Activated B cell treated with CpG ODN at 0.5 μM for 24 hours (primary cell): ENCODE data around the gene CHD5. TPM values are rescaled to one million over a fixed set of nuclear protein-coding genes. Genes with fewer than 3 reads are reported as not detected.

Experiments
- ATAC-seq: fragments of 200-7000 bp; cut with Tn5 transposase; one replicate; pipeline ENCODE4 v1.10.0; 2021; ENCODE audit warnings: low read depth, mild to moderate bottlenecking, moderate library complexity
- CTCF ChIA-PET: fragments of 350-600 bp; sonication (Branson Sonifier 250); formaldehyde crosslinking; loops from one replicate; lab custom pipeline; 2021; ENCODE audit warnings: antibody characterized with exemption; lab: Charles Lee
- POLR2A ChIA-PET: fragments of 350-600 bp; sonication (Branson Sonifier 250); formaldehyde crosslinking; loops from one replicate; lab custom pipeline; 2021; ENCODE audit warnings: antibody characterized with exemption; lab: Charles Lee
- DNase-seq: peaks from one replicate; pipeline ENCODE4 v3.0.0; 2022
- H3K27ac Mint-ChIP-seq: one replicate; pipeline ENCODE4 v1.8.0; 2020; ENCODE audit warnings: mixed read lengths
- H3K27me3 Mint-ChIP-seq: one replicate; pipeline ENCODE4 v1.8.0; 2021; ENCODE audit warnings: mixed read lengths
- H3K36me3 Mint-ChIP-seq: one replicate; pipeline ENCODE4 v1.8.0; 2021; ENCODE audit warnings: low read depth, mixed read lengths
- H3K4me1 Mint-ChIP-seq: one replicate; pipeline ENCODE4 v1.8.0; 2021; ENCODE audit warnings: mixed read lengths
- H3K4me3 Mint-ChIP-seq: one replicate; pipeline ENCODE4 v1.8.0; 2020; ENCODE audit warnings: mild to moderate bottlenecking, mixed read lengths
- H3K9me3 Mint-ChIP-seq: one replicate; pipeline ENCODE4 v1.8.0; 2020; ENCODE audit warnings: mixed read lengths
- CTCF ChIP-seq: fragments of 200-600 bp; IDR thresholded peaks from one replicate; pipeline ENCODE4 v1.8.0; 2022; ENCODE audit warnings: antibody characterized with exemption, mild to moderate bottlenecking
- intact Hi-C: fragments of 100-400 bp; cut with micrococcal nuclease; formaldehyde crosslinking; loops from one replicate; pipeline ENCODE4 v1.15.1; 2024
- total RNA-seq: library from RNA; stranded (reverse); gene quantifications from 2 replicates; pipeline ENCODE4 v1.2.3, GENCODE V29; 2022

The CHD5 gene
- total RNA-seq, 1 donor from 2014 or later = 0.31 TPM

- peaks cover 8% of the 10 kb centered on the region for H3K9me3 Mint-ChIP-seq
- H3K4me3 Mint-ChIP-seq = no peak overlapping the region
- CTCF ChIA-PET = no interaction called here
- H3K27ac Mint-ChIP-seq = no peak overlapping the region
- TF ChIP-seq CTCF = no peak
- ATAC-seq (peak; percentile 92), DNase-seq (peak; percentile 35)
- H3K4me1 Mint-ChIP-seq = peaks cover 4% of the 10 kb centered on the region
- H3K36me3 Mint-ChIP-seq = no peaks in the 10 kb centered on the region
- POLR2A ChIA-PET = no interaction called here
- H3K27me3 Mint-ChIP-seq = peaks cover 2% of the 10 kb centered on the region
- intact Hi-C loops = no loop called here
Measured at GRCh38 chr1:6127587-6128163, 52.4 kb downstream of the CHD5 start.

- intact Hi-C loops = no loop called here
- ChIA-PET POLR2A (no interaction called here), CTCF (no interaction called here)
- no peaks in the 10 kb centered on the region for H3K36me3 Mint-ChIP-seq
- H3K9me3 Mint-ChIP-seq = no peaks in the 10 kb centered on the region
- peaks cover 2% of the 10 kb centered on the region for H3K27me3 Mint-ChIP-seq
- H3K4me1 Mint-ChIP-seq = peaks cover 4% of the 10 kb centered on the region
- DNase-seq (no peak), ATAC-seq (no peak)
- TF ChIP-seq CTCF = no peak
- H3K27ac Mint-ChIP-seq = no peak overlapping the region
- no peak overlapping the region for H3K4me3 Mint-ChIP-seq
Measured at GRCh38 chr1:6126521-6127067, 53.5 kb downstream of the CHD5 start.

- Mint-ChIP-seq H3K9me3 (no peaks in the 10 kb centered on the region), H3K27ac (no peak overlapping the region), H3K27me3 (peaks cover 2% of the 10 kb centered on the region), H3K4me1 (peaks cover 4% of the 10 kb centered on the region), H3K4me3 (no peak overlapping the region), H3K36me3 (no peaks in the 10 kb centered on the region)
- ATAC-seq (no peak), DNase-seq (no peak)
- ChIA-PET CTCF (no interaction called here), POLR2A (no interaction called here)
- TF ChIP-seq CTCF = no peak
- intact Hi-C loops = no loop called here
Measured at GRCh38 chr1:6126028-6126427, 54.1 kb downstream of the CHD5 start.

GRCh38 chr1:6125366-6125765 is 54.8 kb downstream of the CHD5 start:
- peaks cover 2% of the 10 kb centered on the region for H3K27me3 Mint-ChIP-seq
- ATAC-seq (no peak), DNase-seq (no peak)
- no peaks in the 10 kb centered on the region for H3K9me3 Mint-ChIP-seq
- POLR2A ChIA-PET = no interaction called here
- CTCF ChIA-PET = no interaction called here
- H3K27ac Mint-ChIP-seq = no peak overlapping the region
- no peaks in the 10 kb centered on the region for H3K36me3 Mint-ChIP-seq
- intact Hi-C loops = no loop called here
- no peak for TF ChIP-seq CTCF
- H3K4me3 Mint-ChIP-seq = no peak overlapping the region
- H3K4me1 Mint-ChIP-seq = peaks cover 4% of the 10 kb centered on the region

GRCh38 chr1:6124746-6125365 is 55.3 kb downstream of the CHD5 start:
- POLR2A ChIA-PET = no interaction called here
- Mint-ChIP-seq H3K36me3 (no peaks in the 10 kb centered on the region), H3K9me3 (no peaks in the 10 kb centered on the region), H3K4me3 (no peak overlapping the region), H3K4me1 (peaks cover 4% of the 10 kb centered on the region), H3K27ac (no peak overlapping the region), H3K27me3 (peaks cover 2% of the 10 kb centered on the region)
- CTCF ChIA-PET = no interaction called here
- no peak for TF ChIP-seq CTCF
- intact Hi-C loops = no loop called here
- DNase-seq (no peak), ATAC-seq (no peak)
